Loucy (cell line): ENCODE results near the gene CERS6.

ENCODE experiments used
- H2AFZ ChIP-seq: fragments of 200-600 bp; sonication (generic); 2 replicates; pipeline ENCODE4 v1.6.0; 2016; ENCODE audit warnings: antibody characterized with exemption, mild to moderate bottlenecking, low read length, moderate library complexity
- H3F3A ChIP-seq: fragments of 200-600 bp; 2 replicates; pipeline ENCODE4 v1.6.0; 2016; ENCODE audit warnings: antibody characterized with exemption, low read depth, mild to moderate bottlenecking
- H3K27me3 ChIP-seq: fragments of 200-600 bp; sonication (generic); 2 replicates; pipeline ENCODE4 v1.6.1; 2014; ENCODE audit warnings: low read length, mild to moderate bottlenecking; ENCODE audit not compliant: insufficient read depth, poor library complexity, severe bottlenecking
- H3K36me3 ChIP-seq: fragments of 200-600 bp; sonication (generic); 2 replicates; pipeline ENCODE4 v1.6.1; 2016; ENCODE audit warnings: low read length; ENCODE audit not compliant: insufficient read depth
- H3K4me1 ChIP-seq: fragments of 200-600 bp; sonication (generic); 2 replicates; pipeline ENCODE4 v1.5.1; 2014; ENCODE audit warnings: low read length, mild to moderate bottlenecking; ENCODE audit not compliant: insufficient read depth, poor library complexity, severe bottlenecking
- H3K4me2 ChIP-seq: fragments of 200-600 bp; sonication (generic); 2 replicates; pipeline ENCODE4 v1.6.0; 2014; ENCODE audit warnings: antibody characterized with exemption, low read length, low read depth, mild to moderate bottlenecking; ENCODE audit not compliant: poor library complexity, severe bottlenecking
- H3K4me3 ChIP-seq: fragments of 200-600 bp; sonication (generic); 2 replicates; pipeline ENCODE4 v1.5.1; 2014; ENCODE audit warnings: low read length, mild to moderate bottlenecking, mixed read lengths; ENCODE audit not compliant: poor library complexity, severe bottlenecking
- H3K79me2 ChIP-seq: fragments of 200-600 bp; sonication (generic); 2 replicates; pipeline ENCODE4 v1.6.1; 2014; ENCODE audit warnings: low read length; ENCODE audit not compliant: insufficient read depth
- H3K9ac ChIP-seq: fragments of 200-600 bp; sonication (generic); 2 replicates; pipeline ENCODE4 v1.6.0; 2014; ENCODE audit warnings: mild to moderate bottlenecking, low read depth, low read length, moderate library complexity; ENCODE audit not compliant: poor library complexity, severe bottlenecking
- H3K9me2 ChIP-seq: fragments of 200-600 bp; sonication (generic); replicated peaks from 2 replicates; pipeline ENCODE4 v1.6.1; 2016; ENCODE audit warnings: low read depth, low read length, mixed read lengths
- H3K9me3 ChIP-seq: fragments of 200-600 bp; sonication (generic); 2 replicates; pipeline ENCODE4 v1.6.1; 2014; ENCODE audit warnings: mild to moderate bottlenecking, antibody characterized with exemption, low read length, low read depth; ENCODE audit not compliant: insufficient read depth
- H4K20me1 ChIP-seq: fragments of 200-600 bp; sonication (generic); 2 replicates; pipeline ENCODE4 v1.6.0; 2014; ENCODE audit warnings: antibody characterized with exemption, low read length, mild to moderate bottlenecking; ENCODE audit not compliant: insufficient read depth, poor library complexity, severe bottlenecking
- CTCF ChIP-seq: fragments of 200-600 bp; sonication (generic); conservative IDR thresholded peaks from 2 replicates; pipeline ENCODE4 v1.5.1; 2014; ENCODE audit warnings: mild to moderate bottlenecking, antibody characterized with exemption, low read length
- EZH2phosphoT487 ChIP-seq: fragments of 200-600 bp; IDR thresholded peaks from 2 replicates; pipeline ENCODE4 v1.6.1; 2018; ENCODE audit warnings: antibody characterized with exemption, mild to moderate bottlenecking, moderate library complexity, borderline replicate concordance

Gene CERS6

GRCh38 chr2:168650781-168651180 is 194.7 kb downstream of the CERS6 start:
- H3K9ac ChIP-seq, result no peak overlapping the region
- H3K27me3 ChIP-seq, result no peaks in the 10 kb centered on the region
- H3K9me3 ChIP-seq, result no peaks in the 10 kb centered on the region
- H3K4me3 ChIP-seq, result no peak overlapping the region
- no peak overlapping the region for H2AFZ ChIP-seq
- peaks cover 14% of the 10 kb centered on the region for H3K4me1 ChIP-seq
- H3K9me2 ChIP-seq, result no peaks in the 10 kb centered on the region
- H4K20me1 ChIP-seq, result no peaks in the 10 kb centered on the region
- no peaks in the 10 kb centered on the region for H3F3A ChIP-seq
- no peak overlapping the region for H3K4me2 ChIP-seq
- peaks cover 25% of the 10 kb centered on the region for H3K79me2 ChIP-seq
- TF ChIP-seq EZH2phosphoT487 (no peak), CTCF (no peak)
- peaks cover 8% of the 10 kb centered on the region; the same call in 1 of the 2 replicates for H3K36me3 ChIP-seq

- Histone ChIP-seq H3K27me3 (no peaks in the 10 kb centered on the region), H3K4me2 (no peak overlapping the region), H3K79me2 (peaks cover 13% of the 10 kb centered on the region; the same call in 1 of the 2 replicates), H3K4me1 (peaks cover 12% of the 10 kb centered on the region), H3K4me3 (no peak overlapping the region), H3F3A (no peaks in the 10 kb centered on the region), H3K9ac (no peak overlapping the region), H3K9me3 (no peaks in the 10 kb centered on the region), H2AFZ (no peak overlapping the region), H4K20me1 (no peaks in the 10 kb centered on the region), H3K9me2 (no peaks in the 10 kb centered on the region), H3K36me3 (peaks cover 8% of the 10 kb centered on the region; the same call in 1 of the 2 replicates)
- TF ChIP-seq EZH2phosphoT487 (no peak), CTCF (no peak)
These were observed 197.2 kb downstream of the CERS6 start for GRCh38 chr2:168652997-168653921.

- peaks cover 5% of the 10 kb centered on the region; the same call in 1 of the 2 replicates for H3K79me2 ChIP-seq
- H3F3A ChIP-seq, result no peaks in the 10 kb centered on the region
- no peak for TF ChIP-seq EZH2phosphoT487
- TF ChIP-seq CTCF, result no peak
- H3K9me3 ChIP-seq, result no peaks in the 10 kb centered on the region
- H3K9me2 ChIP-seq, result no peaks in the 10 kb centered on the region
- peaks cover 8% of the 10 kb centered on the region; the same call in 1 of the 2 replicates for H3K36me3 ChIP-seq
- no peaks in the 10 kb centered on the region for H3K27me3 ChIP-seq
- H3K9ac ChIP-seq, result no peak overlapping the region
- no peak overlapping the region for H3K4me2 ChIP-seq
- H3K4me3 ChIP-seq, result no peak overlapping the region
- H2AFZ ChIP-seq, result no peak overlapping the region
- no peaks in the 10 kb centered on the region for H4K20me1 ChIP-seq
- H3K4me1 ChIP-seq, result peaks cover 8% of the 10 kb centered on the region
These were observed 198.6 kb downstream of the CERS6 start for GRCh38 chr2:168654705-168655104.
